ENCODE data around the gene PKMYT1. TPM values are rescaled to one million over a fixed set of nuclear protein-coding genes. Genes with fewer than 3 reads are reported as not detected.

The PKMYT1 gene
- total RNA-seq, 1 donor from 2014 or later, result 4.6 TPM

DNA sequence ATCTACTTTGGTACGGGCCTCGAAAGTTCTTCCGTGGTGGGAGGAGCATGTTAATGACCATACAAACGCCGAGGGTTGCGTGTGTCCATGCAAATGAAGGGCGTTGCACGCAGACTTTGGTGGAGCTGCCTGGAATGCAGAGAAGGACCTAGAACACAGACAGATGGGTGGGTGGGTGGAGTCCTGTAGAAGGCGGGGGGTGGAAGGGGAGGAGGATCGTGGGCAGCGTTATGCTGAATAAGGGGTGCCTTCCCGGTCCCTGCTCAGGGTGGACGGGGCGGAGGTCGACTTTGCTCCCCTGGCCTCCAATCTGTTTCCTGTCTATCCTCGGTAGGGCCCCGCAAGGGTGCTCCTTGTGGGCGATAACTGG is 11.9 kb downstream of the PKMYT1 start:
- no peak overlapping the region for H3K27ac Mint-ChIP-seq

DNA sequence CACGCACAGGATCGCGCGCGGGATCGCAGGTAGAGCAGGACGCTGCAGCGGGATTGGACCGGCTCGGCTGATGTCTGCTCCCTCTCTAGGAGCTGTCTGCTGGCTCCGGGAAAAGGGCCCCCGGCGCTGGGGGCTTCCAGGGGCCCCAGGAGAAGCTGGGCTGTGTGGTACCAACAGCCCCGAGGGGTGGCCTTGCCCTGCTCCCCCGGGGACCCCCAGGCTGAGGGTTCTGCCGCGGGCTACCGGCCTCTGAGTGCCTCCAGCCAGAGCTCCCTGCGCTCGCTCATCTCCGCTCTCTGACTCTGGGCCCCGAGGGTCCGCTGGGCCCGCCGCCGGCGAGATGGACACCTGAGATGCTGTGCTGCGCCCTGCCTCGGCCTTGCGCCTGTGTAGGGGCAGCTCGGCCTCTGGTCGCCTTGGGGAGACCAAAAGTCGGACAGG is 12.5 kb downstream of the PKMYT1 start:
- Mint-ChIP-seq H3K4me1 (peaks cover 21% of the 10 kb centered on the region), H3K27me3 (ENCODE audit: insufficient read depth, low read depth) (peaks cover 16% of the 10 kb centered on the region), H3K36me3 (peaks cover 5% of the 10 kb centered on the region), H3K27ac (no peak overlapping the region), H3K9me3 (peaks cover 5% of the 10 kb centered on the region), H3K4me3 (peak overlapping the region; percentile 82)
- peaks cover 52% of the 10 kb centered on the region for H3F3A ChIP-seq (ENCODE audit: low read depth)
- peaks cover 65% of the 10 kb centered on the region for H4K20me1 ChIP-seq (ENCODE audit: low read depth)
- H3K27me3 ChIP-seq, result peaks cover 61% of the 10 kb centered on the region
- no peak overlapping the region for H3K4me3 ChIP-seq
- H3K27ac ChIP-seq, result no peak overlapping the region
- H3K4me1 ChIP-seq, result peaks cover 20% of the 10 kb centered on the region
- no peaks in the 10 kb centered on the region for H3K79me2 ChIP-seq (ENCODE audit: low read depth)
- no peaks in the 10 kb centered on the region for H3K9me3 ChIP-seq (ENCODE audit: low read depth)
- no peaks in the 10 kb centered on the region for H3K36me3 ChIP-seq
- TF ChIP-seq, protein P1, sequence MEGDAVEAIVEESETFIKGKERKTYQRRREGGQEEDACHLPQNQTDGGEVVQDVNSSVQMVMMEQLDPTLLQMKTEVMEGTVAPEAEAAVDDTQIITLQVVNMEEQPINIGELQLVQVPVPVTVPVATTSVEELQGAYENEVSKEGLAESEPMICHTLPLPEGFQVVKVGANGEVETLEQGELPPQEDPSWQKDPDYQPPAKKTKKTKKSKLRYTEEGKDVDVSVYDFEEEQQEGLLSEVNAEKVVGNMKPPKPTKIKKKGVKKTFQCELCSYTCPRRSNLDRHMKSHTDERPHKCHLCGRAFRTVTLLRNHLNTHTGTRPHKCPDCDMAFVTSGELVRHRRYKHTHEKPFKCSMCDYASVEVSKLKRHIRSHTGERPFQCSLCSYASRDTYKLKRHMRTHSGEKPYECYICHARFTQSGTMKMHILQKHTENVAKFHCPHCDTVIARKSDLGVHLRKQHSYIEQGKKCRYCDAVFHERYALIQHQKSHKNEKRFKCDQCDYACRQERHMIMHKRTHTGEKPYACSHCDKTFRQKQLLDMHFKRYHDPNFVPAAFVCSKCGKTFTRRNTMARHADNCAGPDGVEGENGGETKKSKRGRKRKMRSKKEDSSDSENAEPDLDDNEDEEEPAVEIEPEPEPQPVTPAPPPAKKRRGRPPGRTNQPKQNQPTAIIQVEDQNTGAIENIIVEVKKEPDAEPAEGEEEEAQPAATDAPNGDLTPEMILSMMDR (IDR thresholded peaks at IDR 0.05), result no peak
- TF ChIP-seq EZH2phosphoT487 (IDR thresholded peaks at IDR 0.05) (no peak), EZH2 (IDR thresholded peaks at IDR 0.05) (no peak)
- no peak for DNase-seq (ENCODE audit: low spot score)
- H3K9ac ChIP-seq, result no peak overlapping the region
- H2AFZ ChIP-seq (replicated peaks), result no peak overlapping the region
- no peak overlapping the region for H3K4me2 ChIP-seq

More for the DNA sequence above, 11.9 kb downstream of the PKMYT1 start:
- Histone ChIP-seq H3K9me3 (ENCODE audit: low read depth) (no peaks in the 10 kb centered on the region), H3F3A (ENCODE audit: low read depth) (peaks cover 46% of the 10 kb centered on the region), H3K27me3 (peaks cover 55% of the 10 kb centered on the region), H3K79me2 (ENCODE audit: low read depth) (no peaks in the 10 kb centered on the region), H3K9ac (no peak overlapping the region), H4K20me1 (ENCODE audit: low read depth) (peaks cover 71% of the 10 kb centered on the region), H2AFZ (replicated peaks) (no peak overlapping the region), H3K4me2 (peak overlapping the region; percentile 91), H3K36me3 (no peaks in the 10 kb centered on the region), H3K4me1 (peaks cover 14% of the 10 kb centered on the region), H3K4me3 (peak overlapping the region; percentile 81), H3K27ac (no peak overlapping the region)
- Mint-ChIP-seq H3K27me3 (ENCODE audit: insufficient read depth, low read depth) (peaks cover 13% of the 10 kb centered on the region), H3K36me3 (peaks cover 5% of the 10 kb centered on the region), H3K4me1 (peaks cover 21% of the 10 kb centered on the region), H3K4me3 (peak overlapping the region; percentile 82), H3K9me3 (peaks cover 5% of the 10 kb centered on the region)
- TF ChIP-seq, protein P1 (IDR thresholded peaks at IDR 0.05), result no peak
- TF ChIP-seq EZH2phosphoT487 (IDR thresholded peaks at IDR 0.05) (no peak), EZH2 (IDR thresholded peaks at IDR 0.05) (no peak)
- no peak for DNase-seq (ENCODE audit: low spot score)

DNA sequence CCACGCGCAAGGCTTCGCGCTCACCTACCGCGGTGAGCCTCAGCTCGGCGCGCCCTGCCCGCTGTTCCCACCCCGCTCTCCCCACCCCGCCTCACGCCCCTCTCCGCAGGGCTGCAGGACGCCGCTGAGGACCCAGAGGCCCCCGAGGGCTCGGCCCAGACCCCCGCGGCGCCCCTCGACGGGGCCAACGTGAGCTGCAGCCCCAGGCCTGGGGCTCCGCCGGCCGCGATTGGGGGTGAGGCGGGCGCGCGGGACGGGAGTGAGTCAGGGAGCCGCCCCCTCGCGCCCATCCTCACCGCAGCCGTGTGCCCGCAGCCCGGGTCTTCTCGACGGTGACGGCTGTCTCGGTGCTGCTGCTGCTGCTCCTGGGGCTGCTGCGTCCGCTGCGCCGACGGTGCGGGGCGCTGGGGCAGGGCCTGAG is 13.0 kb downstream of the PKMYT1 start:
- no peak overlapping the region for H3K4me3 Mint-ChIP-seq
- peaks cover 5% of the 10 kb centered on the region for H3K9me3 Mint-ChIP-seq
- H3K4me1 Mint-ChIP-seq, result peaks cover 21% of the 10 kb centered on the region
- Histone ChIP-seq H3K36me3 (no peaks in the 10 kb centered on the region), H4K20me1 (ENCODE audit: low read depth) (peaks cover 60% of the 10 kb centered on the region), H3K79me2 (ENCODE audit: low read depth) (no peaks in the 10 kb centered on the region), H3F3A (ENCODE audit: low read depth) (peaks cover 57% of the 10 kb centered on the region), H2AFZ (replicated peaks) (no peak overlapping the region), H3K9ac (no peak overlapping the region), H3K4me1 (peaks cover 22% of the 10 kb centered on the region), H3K4me3 (no peak overlapping the region), H3K27ac (no peak overlapping the region), H3K4me2 (peak overlapping the region; percentile 9), H3K9me3 (ENCODE audit: low read depth) (no peaks in the 10 kb centered on the region), H3K27me3 (peaks cover 66% of the 10 kb centered on the region)
- H3K27ac Mint-ChIP-seq, result no peak overlapping the region
- peaks cover 17% of the 10 kb centered on the region for H3K27me3 Mint-ChIP-seq (ENCODE audit: insufficient read depth, low read depth)
- peak; percentile 38 for TF ChIP-seq EZH2phosphoT487 (IDR thresholded peaks at IDR 0.05)
- TF ChIP-seq EZH2 (IDR thresholded peaks at IDR 0.05), result peak; percentile 42
- TF ChIP-seq, protein P1 (IDR thresholded peaks at IDR 0.05), result no peak
- DNase-seq (ENCODE audit: low spot score), result no peak
- peaks cover 4% of the 10 kb centered on the region for H3K36me3 Mint-ChIP-seq

All from neural progenitor cell (in vitro differentiated cells).